HCT116 (cell line): Measurements from ENCODE around the gene ITGAV. TPM values are rescaled to one million over a fixed set of nuclear protein-coding genes. Genes with fewer than 3 reads are reported as not detected.

ENCODE experiments used
- ATAC-seq: fragments of 200-7000 bp; cut with Tn5 transposase; 2 replicates; pipeline ENCODE4 v1.9.1; 2020; ENCODE audit warnings: mild to moderate bottlenecking, moderate library complexity
- BruUV-seq: library from RNA; stranded (reverse); fragments of 400-500 nt; replicated peaks from 2 replicates; lab custom pipeline; 2021; lab: Mats Ljungman, UMichigan
- CTCF ChIA-PET: fragments of 300-600 bp; sonication (Branson Sonifier 250); formaldehyde crosslinking; loops from one replicate; lab custom pipeline; 2021; ENCODE audit warnings: antibody characterized with exemption; lab: Charles Lee
- POLR2A ChIA-PET: fragments of 300-600, 350-600 bp; sonication (Branson Sonifier 250); formaldehyde crosslinking; loops from one replicate; lab custom pipeline; 2021; ENCODE audit warnings: antibody characterized with exemption; lab: Charles Lee
- RAD21 ChIA-PET, 2 experiments: fragments of 300-600 bp; sonication (Branson Sonifier 250); formaldehyde crosslinking; loops; one replicate each; lab custom pipeline; 2023; ENCODE audit warnings: low total read pairs in 2 of 2; ENCODE audit not compliant: uncharacterized antibody in 2 of 2, unreplicated experiment in 2 of 2, low non-redundant PET in 1 of 2; lab: Charles Lee
- DNase-seq: peaks from one replicate; pipeline ENCODE4 v3.0.0-alpha.2; 2010; ENCODE audit warnings: low read depth, low spot score
- H2AFZ ChIP-seq: fragments of 200-600 bp; shearing (Covaris generic), sonication (generic); 2 replicates; pipeline ENCODE4 v1.6.1; 2017; ENCODE audit warnings: low read depth, mixed run types, mixed read lengths, antibody characterized with exemption, low read length; ENCODE audit not compliant: poor library complexity, severe bottlenecking
- H3K27ac ChIP-seq: 2 replicates; pipeline ENCODE4 v1.5.1; 2012; ENCODE audit warnings: low read depth, low read length
- H3K27me3 ChIP-seq: fragments of 200-600 bp; sonication (generic); 2 replicates; pipeline ENCODE4 v1.6.1; 2016; ENCODE audit warnings: mixed run types, low read length, mixed read lengths; ENCODE audit not compliant: insufficient read depth
- H3K36me3 ChIP-seq, 2 experiments: fragments of 200-500 bp in 1 of 2; fragments of 200-600 bp in 1 of 2; sonication (Bioruptor generic) in 1 of 2; sonication (generic) in 1 of 2; 2 replicates each; pipeline versions ENCODE4 v1.5.1 to v1.6.1; 2014 to 2016; ENCODE audit warnings: low read length in 2 of 2, inconsistent platforms in 1 of 2, mixed read lengths in 1 of 2, mixed run types in 1 of 2; ENCODE audit not compliant: insufficient read depth in 2 of 2, control insufficient read depth in 1 of 2
- H3K4me1 ChIP-seq, 2 experiments: fragments of 200-600 bp in 1 of 2; sonication (generic) in 1 of 2; 2 replicates each; pipeline versions ENCODE4 v1.5.1 to v1.6.1; 2012 to 2017; ENCODE audit warnings: low read length in 2 of 2, inconsistent platforms in 1 of 2, mild to moderate bottlenecking in 1 of 2, mixed read lengths in 1 of 2, mixed run types in 1 of 2, moderate library complexity in 1 of 2; ENCODE audit not compliant: insufficient read depth in 2 of 2, control insufficient read depth in 1 of 2
- H3K4me2 ChIP-seq: fragments of 200-600 bp; sonication (generic); 2 replicates; pipeline ENCODE4 v1.6.1; 2017; ENCODE audit warnings: mixed run types, low read length, mixed read lengths
- H3K4me3 ChIP-seq, 2 experiments: fragments of 200-600 bp in 1 of 2; sonication (generic) in 1 of 2; replicated peaks in 1 of 2; 2 replicates each; pipeline ENCODE4 v1.5.1; 2011 to 2016; ENCODE audit warnings: low read length in 2 of 2, control low read depth in 1 of 2, low read depth in 1 of 2, mild to moderate bottlenecking in 1 of 2, mixed read lengths in 1 of 2, mixed run types in 1 of 2
- H3K79me2 ChIP-seq: fragments of 200-600 bp; sonication (generic); 2 replicates; pipeline ENCODE4 v1.6.1; 2017; ENCODE audit warnings: mild to moderate bottlenecking, mixed run types, low read length, moderate library complexity, mixed read lengths; ENCODE audit not compliant: insufficient read depth
- H3K9ac ChIP-seq: fragments of 200-600 bp; sonication (generic); 2 replicates; pipeline ENCODE4 v1.6.1; 2016; ENCODE audit warnings: low read length, mixed read lengths
- H3K9me2 ChIP-seq: fragments of 200-600 bp; sonication (generic), shearing (Covaris generic); 2 replicates; pipeline ENCODE4 v1.6.1; 2017; ENCODE audit warnings: mixed run types, mild to moderate bottlenecking, moderate library complexity; ENCODE audit not compliant: insufficient read depth
- H3K9me3 ChIP-seq, 2 experiments: fragments of 200-500 bp in 1 of 2; fragments of 200-600 bp in 1 of 2; sonication (Bioruptor generic) in 1 of 2; sonication (generic) in 1 of 2; 2 replicates each; pipeline ENCODE4 v1.6.1; 2014 to 2017; ENCODE audit warnings: low read length in 2 of 2, mixed read lengths in 2 of 2, inconsistent platforms in 1 of 2, low read depth in 1 of 2, mild to moderate bottlenecking in 1 of 2, mixed run types in 1 of 2, moderate library complexity in 1 of 2; ENCODE audit not compliant: control insufficient read depth in 1 of 2, insufficient read depth in 1 of 2
- H4K20me1 ChIP-seq: fragments of 200-600 bp; sonication (generic), shearing (Covaris generic); 2 replicates; pipeline ENCODE4 v1.6.1; 2017; ENCODE audit warnings: mixed run types, mild to moderate bottlenecking, moderate library complexity; ENCODE audit not compliant: insufficient read depth
- CTCF ChIP-seq, 3 experiments: fragments of 200-600 bp in 1 of 3; sonication (generic) in 1 of 3; IDR thresholded peaks in 2 of 3; conservative IDR thresholded peaks in 1 of 3; 2 replicates each; pipeline ENCODE4 v1.5.1; 2012 to 2017; ENCODE audit warnings: low read depth in 2 of 3, low read length in 2 of 3, antibody characterized with exemption in 1 of 3, borderline replicate concordance in 1 of 3, control low read depth in 1 of 3, mild to moderate bottlenecking in 1 of 3, mixed read lengths in 1 of 3, mixed run types in 1 of 3, moderate library complexity in 1 of 3; ENCODE audit not compliant: insufficient read depth in 1 of 3
- ELF1 ChIP-seq: IDR thresholded peaks from 2 replicates; pipeline ENCODE4 v1.6.1; 2012; ENCODE audit warnings: low read depth, borderline replicate concordance
- EZH2 ChIP-seq: fragments of 200-600 bp; sonication (generic); IDR thresholded peaks from 2 replicates; pipeline ENCODE4 v1.6.1; 2017; ENCODE audit warnings: antibody characterized with exemption, mixed run types
- MAX ChIP-seq: IDR thresholded peaks from 2 replicates; pipeline ENCODE4 v1.6.1; 2012
- POLR2A ChIP-seq: IDR thresholded peaks from 2 replicates; pipeline ENCODE4 v1.7.0; 2011; ENCODE audit warnings: borderline replicate concordance; ENCODE audit not compliant: insufficient read depth, insufficient read length; ENCODE audit errors: extremely low read depth
- RAD21 ChIP-seq: IDR thresholded peaks from 2 replicates; pipeline ENCODE4 v1.6.1; 2012; ENCODE audit warnings: low read depth, mild to moderate bottlenecking
- REST ChIP-seq: IDR thresholded peaks from 2 replicates; pipeline ENCODE4 v1.6.1; 2012; ENCODE audit warnings: low read depth
- SIN3A ChIP-seq: IDR thresholded peaks from 2 replicates; pipeline ENCODE4 v1.6.1; 2012; ENCODE audit warnings: low read depth
- SRF ChIP-seq: IDR thresholded peaks from 2 replicates; pipeline ENCODE4 v1.6.1; 2012; ENCODE audit warnings: low read depth
- YY1 ChIP-seq: IDR thresholded peaks from 2 replicates; pipeline ENCODE4 v1.6.1; 2011; ENCODE audit warnings: low read length, low read depth, moderate library complexity, mild to moderate bottlenecking; ENCODE audit not compliant: insufficient replicate concordance; ENCODE audit errors: extremely low read depth
- ZNF274 ChIP-seq: fragments of 200-500 bp; sonication (Bioruptor generic); IDR thresholded peaks from 2 replicates; pipeline ENCODE4 v1.6.1; 2014; ENCODE audit warnings: mild to moderate bottlenecking, low read depth, low read length, inconsistent platforms
- intact Hi-C: fragments of 100-400 bp; cut with micrococcal nuclease; formaldehyde crosslinking; loops from 2 replicates; pipeline ENCODE4 v1.10.0; 2022
- total RNA-seq: library from RNA; stranded (reverse); gene quantifications from one replicate; pipeline ENCODE4 v1.2.1, GENCODE V29; 2021; ENCODE audit not compliant: unreplicated experiment

Gene ITGAV
- total RNA-seq, 1 experiment from 2014 or later, result 36.3 TPM

- POLR2A ChIA-PET, result no interaction called here
- Histone ChIP-seq H3K4me1 (peaks cover 0 to 13% of the 10 kb centered on the region in 2 experiments; a peak in 3 of 4 replicates), H4K20me1 (no peaks in the 10 kb centered on the region), H3K4me2 (no peak overlapping the region), H3K9ac (no peak overlapping the region), H3K27ac (no peak overlapping the region), H3K27me3 (no peaks in the 10 kb centered on the region), H2AFZ (peak overlapping the region; percentile 66), H3K79me2 (no peaks in the 10 kb centered on the region), H3K9me2 (no peaks in the 10 kb centered on the region), H3K9me3 (no peaks in the 10 kb centered on the region), H3K4me3 (no peak overlapping the region), H3K36me3 (no peaks in the 10 kb centered on the region)
- intact Hi-C loops, result loop anchor here (5.0 kb wide), 1 partner anchor 86 kb away; no protein-coding TSS in a partner anchor
- no TSS peak for BruUV-seq
- ATAC-seq (no peak), DNase-seq (no peak)
- RAD21 ChIA-PET, result no interaction called here
- TF ChIP-seq EZH2 (no peak), YY1 (no peak), CTCF (IDR thresholded peaks at IDR 0.05 in 2 of 3, conservative IDR thresholded peaks at IDR 0.05 in 1 of 3; ENCODE audit: borderline replicate concordance in 1 of 3, insufficient read depth in 1 of 3, low read depth in 2 of 3, low read length in 2 of 3) (no peak), SRF (no peak), ZNF274 (no peak), SIN3A (no peak), ELF1 (no peak), RAD21 (no peak), REST (no peak), POLR2A (no peak), MAX (no peak)
- CTCF ChIA-PET, result no interaction called here
Measured at GRCh38 chr2:186691231-186691630, 101.4 kb downstream of the ITGAV start.
